Esophagus squamous epithelium (tissue), 5 donors: Measurements from ENCODE around the gene MALL. TPM values are rescaled to one million over a fixed set of nuclear protein-coding genes. Genes with fewer than 3 reads are reported as not detected.
A peak's percentile ranks its signal among the peaks of the same experiment; 100 is the strongest.
"Not testable (repeated sequence)": the region's sequence is repeated elsewhere in the genome, so short reads cannot be mapped to it uniquely, and the experiment has no call there.

ENCODE experiments used
- DNase-seq: peaks from one replicate; lab custom pipeline; 2025; lab: John Stamatoyannopoulos, UW
- H3K27ac ChIP-seq, 4 donors: fragments of 200-600 bp; sonication (generic); one replicate each; pipeline ENCODE4 v1.5.1; 2016 to 2019; ENCODE audit warnings: mild to moderate bottlenecking in 1 of 4
- H3K27me3 ChIP-seq, 4 donors: fragments of 200-600 bp; sonication (generic); 1 replicate in 3 of 4; 2 replicates in 1 of 4; pipeline versions ENCODE4 v1.5.1 to v1.6.0; 2017 to 2021; ENCODE audit warnings: antibody characterized with exemption in 1 of 4
- H3K36me3 ChIP-seq, 3 donors: fragments of 200-600 bp; sonication (generic); one replicate each; pipeline ENCODE4 v1.5.1; 2016 to 2019
- H3K4me1 ChIP-seq, 3 donors: fragments of 200-600 bp; sonication (generic); one replicate each; pipeline ENCODE4 v1.5.1; 2017 to 2019
- H3K4me3 ChIP-seq, 4 donors: fragments of 200-600 bp; sonication (generic); 1 replicate in 3 of 4; 2 replicates in 1 of 4; pipeline ENCODE4 v1.5.1; 2016 to 2019; ENCODE audit warnings: mild to moderate bottlenecking in 2 of 4, moderate library complexity in 1 of 4
- H3K9me3 ChIP-seq, 3 donors: fragments of 200-600 bp; sonication (generic); one replicate each; pipeline ENCODE4 v1.5.1; 2016 to 2019
- CTCF ChIP-seq, 6 experiments: fragments of 450-650 bp in 4 of 6; fragments of 200-600 bp in 2 of 6; sonication (generic) in 2 of 6; IDR thresholded peaks; one replicate each; pipeline ENCODE4 v1.5.1; 2016 to 2019; ENCODE audit warnings: antibody characterized with exemption in 6 of 6, mild to moderate bottlenecking in 4 of 6, moderate library complexity in 4 of 6
- POLR2A ChIP-seq, 4 donors: fragments of 450-650 bp; IDR thresholded peaks; one replicate each; pipeline ENCODE4 v1.6.1; 2017; ENCODE audit warnings: antibody characterized with exemption in 4 of 4, mild to moderate bottlenecking in 4 of 4, moderate library complexity in 3 of 4
- WGBS, 2 donors: methylation state at CpG; one replicate each; pipeline ENCODE4 v1.1.5; 2018; 5-methylcytosine and 5-hydroxymethylcytosine counted together
- intact Hi-C: fragments of 100-400 bp; cut with DNase I; formaldehyde crosslinking; loops from one replicate; pipeline ENCODE4 v1.15.0; 2022
- total RNA-seq, 4 donors: library from RNA; depleted of rRNA; stranded (reverse); fragments of >200 nt; gene quantifications; one replicate each; pipeline ENCODE4 v1.1.0, GENCODE V29; 2016
- donor health status: DM: yes; HTN: yes; CAD: no.

Gene MALL
- total RNA-seq, 4 donors from 2014 or later: 146 to 534 (median 225) TPM

GRCh38 chr2:110103061-110103961, 12.3 kb downstream of the MALL start:
- intact Hi-C loops: no loop called here
- 53 to 93% methylated on average over 3 to 5 of the region's 20 CpGs for WGBS, 2 donors
- H3K4me1 ChIP-seq: peaks cover 76 to 99% (median 77%) of the 10 kb centered on the region in 3 donors
- DNase-seq: no peak
- no peak overlapping the region for H3K4me3 ChIP-seq
- H3K27ac ChIP-seq: peak overlapping the region; percentile 86 to 97 (median 94)
- TF ChIP-seq POLR2A (IDR thresholded peaks at IDR 0.05): no peak
- no peak for TF ChIP-seq CTCF (IDR thresholded peaks at IDR 0.05)
- peaks cover 0 to 5% (median 0%) of the 10 kb centered on the region in 3 donors for H3K36me3 ChIP-seq
- no peaks in the 10 kb centered on the region for H3K27me3 ChIP-seq
- H3K9me3 ChIP-seq: no peaks in the 10 kb centered on the region

GRCh38 chr2:110101901-110102803, 13.5 kb downstream of the MALL start:
- TF ChIP-seq POLR2A (IDR thresholded peaks at IDR 0.05) (no peak), CTCF (IDR thresholded peaks at IDR 0.05) (no peak)
- intact Hi-C loops: no loop called here
- H3K9me3 ChIP-seq: no peaks in the 10 kb centered on the region
- peak overlapping the region; percentile 86 to 97 (median 94) for H3K27ac ChIP-seq
- no peak for DNase-seq
- peaks cover 0 to 5% (median 0%) of the 10 kb centered on the region in 3 donors for H3K36me3 ChIP-seq
- H3K4me1 ChIP-seq: peaks cover 74 to 99% (median 75%) of the 10 kb centered on the region in 3 donors
- no peaks in the 10 kb centered on the region for H3K27me3 ChIP-seq
- peak overlapping the region in 2 of 4 donors; percentile 21 to 31 for H3K4me3 ChIP-seq
- WGBS, 2 donors: 42 to 54% methylated on average over 8 to 9 of the region's 9 CpGs

GRCh38 chr2:110101280-110101844, 14.3 kb downstream of the MALL start:
- intact Hi-C loops: no loop called here
- peaks cover 0 to 5% (median 0%) of the 10 kb centered on the region in 3 donors for H3K36me3 ChIP-seq

GRCh38 chr2:110100880-110101279, 14.7 kb downstream of the MALL start:
- H3K36me3 ChIP-seq, H3K27me3 ChIP-seq, DNase-seq, intact Hi-C loops, H3K9me3 ChIP-seq: not testable (repeated sequence)
- Histone ChIP-seq H3K27ac (peak overlapping the region; percentile 86 to 97 (median 94)), H3K4me1 (peaks cover 67 to 99% (median 68%) of the 10 kb centered on the region in 3 donors), H3K4me3 (peak overlapping the region in 1 of 4 donors; percentile 31)
- WGBS, 2 donors: 80% methylated on average over 1 of the region's 4 CpGs; no CpG with 5 or more reads in 1 of the 2 donors

More at GRCh38 chr2:110101280-110101844, 14.3 kb downstream of the MALL start:
- Histone ChIP-seq H3K9me3 (no peaks in the 10 kb centered on the region), H3K4me3 (peak overlapping the region in 2 of 4 donors; percentile 21 to 31), H3K27me3 (no peaks in the 10 kb centered on the region), H3K27ac (peak overlapping the region; percentile 86 to 97 (median 94)), H3K4me1 (peaks cover 67 to 98% (median 68%) of the 10 kb centered on the region in 3 donors)
- peak; percentile 73 for DNase-seq
- TF ChIP-seq CTCF (IDR thresholded peaks at IDR 0.05) (no peak), POLR2A (IDR thresholded peaks at IDR 0.05) (no peak)
- WGBS, 2 donors: 1 to 7% methylated on average over 3 to 11 of the region's 11 CpGs

GRCh38 chr2:110100480-110100879, 15.1 kb downstream of the MALL start:
- H3K27ac ChIP-seq: peak overlapping the region; percentile 86 to 97 (median 94)
- TF ChIP-seq POLR2A (IDR thresholded peaks at IDR 0.05): no peak
- no peak for TF ChIP-seq CTCF (IDR thresholded peaks at IDR 0.05)
- H3K27me3 ChIP-seq: no peaks in the 10 kb centered on the region
- H3K4me1 ChIP-seq: peaks cover 63 to 99% (median 65%) of the 10 kb centered on the region in 3 donors
- intact Hi-C loops: no loop called here
- H3K36me3 ChIP-seq: peaks cover 0 to 5% (median 0%) of the 10 kb centered on the region in 3 donors
- no peak overlapping the region for H3K4me3 ChIP-seq
- no peak for DNase-seq
- WGBS, 2 donors: 57 to 59% methylated on average over 3 to 4 of the region's 8 CpGs
- no peaks in the 10 kb centered on the region for H3K9me3 ChIP-seq
